NB4 (cell line): ENCODE measurements around the gene TLNRD1.

ENCODE experiments used
- CTCF ChIP-seq: IDR thresholded peaks from one replicate; pipeline ENCODE4 v1.5.1; 2012; ENCODE audit warnings: low read depth, low read length
- MAX ChIP-seq: IDR thresholded peaks from 2 replicates; pipeline ENCODE4 v1.6.1; 2011; ENCODE audit warnings: low read depth, low read length
- MYC ChIP-seq: IDR thresholded peaks from 2 replicates; pipeline ENCODE4 v1.6.1; 2011; ENCODE audit warnings: low read depth, low read length
- POLR2A ChIP-seq: IDR thresholded peaks from 2 replicates; pipeline ENCODE4 v1.6.1; 2011; ENCODE audit warnings: mild to moderate bottlenecking; ENCODE audit not compliant: insufficient read length; ENCODE audit errors: extremely low read depth

- no peak for TF ChIP-seq CTCF
- no peak for TF ChIP-seq MAX
- TF ChIP-seq MYC = no peak
- TF ChIP-seq POLR2A = no peak
Measured at GRCh38 chr15:81013396-81013929, 12.7 kb downstream of the TLNRD1 start.
